Peyer's patch (tissue), 4 donors: ENCODE results near the gene ARHGAP18. TPM values are rescaled to one million over a fixed set of nuclear protein-coding genes. Genes with fewer than 3 reads are reported as not detected.

Source experiments
- DNase-seq, 3 donors: peaks; one replicate each; pipeline ENCODE4 v3.0.0-alpha.2; 2017 to 2019
- H3K27ac ChIP-seq, 4 donors: fragments of 200-600 bp; sonication (generic); one replicate each; pipeline ENCODE4 v1.5.1; 2016 to 2019
- H3K27me3 ChIP-seq, 2 donors: fragments of 200-600 bp; sonication (generic); one replicate each; pipeline ENCODE4 v1.5.1; 2019
- H3K36me3 ChIP-seq, 3 donors: fragments of 200-600 bp; sonication (generic); one replicate each; pipeline ENCODE4 v1.5.1; 2016 to 2019
- H3K4me1 ChIP-seq, 4 donors: fragments of 200-600 bp; sonication (generic); one replicate each; pipeline ENCODE4 v1.5.1; 2016 to 2019
- H3K4me3 ChIP-seq, 4 donors: fragments of 200-600 bp; sonication (generic); 1 replicate in 3 of 4; 2 replicates in 1 of 4; pipeline ENCODE4 v1.5.1; 2016 to 2019; ENCODE audit warnings: mild to moderate bottlenecking in 1 of 4
- H3K9me3 ChIP-seq, 4 donors: fragments of 200-600 bp; sonication (generic); one replicate each; pipeline ENCODE4 v1.5.1; 2016 to 2019; ENCODE audit warnings: mild to moderate bottlenecking in 1 of 4
- CTCF ChIP-seq, 6 experiments: fragments of 450-650 bp in 4 of 6; fragments of 200-600 bp in 2 of 6; sonication (generic) in 1 of 6; IDR thresholded peaks; one replicate each; pipeline ENCODE4 v1.5.1; 2017 to 2019; ENCODE audit warnings: antibody characterized with exemption in 6 of 6, mild to moderate bottlenecking in 3 of 6, moderate library complexity in 1 of 6
- POLR2A ChIP-seq, 2 donors: fragments of 450-650 bp; IDR thresholded peaks; one replicate each; pipeline ENCODE4 v1.5.1; 2017; ENCODE audit warnings: antibody characterized with exemption in 2 of 2, mild to moderate bottlenecking in 2 of 2, moderate library complexity in 2 of 2
- total RNA-seq, 4 donors: library from RNA; depleted of rRNA; stranded (reverse); fragments of >200 nt; gene quantifications; one replicate each; pipeline ENCODE4 v1.1.0, GENCODE V29; 2016

Gene ARHGAP18
- total RNA-seq, 4 donors from 2014 or later = 26.1 to 45.4 (median 33.5) TPM

GRCh38 chr6:129704708-129705107 is 5.3 kb downstream of the ARHGAP18 start:
- Histone ChIP-seq H3K36me3 (no peaks in the 10 kb centered on the region), H3K27me3 (no peaks in the 10 kb centered on the region), H3K4me3 (no peak overlapping the region), H3K4me1 (peaks cover 0 to 17% (median 0%) of the 10 kb centered on the region in 4 donors), H3K27ac (no peak overlapping the region), H3K9me3 (no peaks in the 10 kb centered on the region)
- DNase-seq = no peak
- TF ChIP-seq POLR2A (IDR thresholded peaks at IDR 0.05) = no peak
- TF ChIP-seq CTCF (IDR thresholded peaks at IDR 0.05) = no peak

- Histone ChIP-seq H3K4me3 (no peak overlapping the region), H3K27ac (no peak overlapping the region)
These were observed 8.1 kb downstream of the ARHGAP18 start for GRCh38 chr6:129701721-129702455.

GRCh38 chr6:129700666-129701065 is 9.3 kb downstream of the ARHGAP18 start:
- no peaks in the 10 kb centered on the region for H3K27me3 ChIP-seq
- H3K4me1 ChIP-seq = peaks cover 0 to 5% (median 0%) of the 10 kb centered on the region in 4 donors

More at GRCh38 chr6:129701721-129702455, 8.1 kb downstream of the ARHGAP18 start:
- DNase-seq = no peak
- no peaks in the 10 kb centered on the region for H3K9me3 ChIP-seq
- no peaks in the 10 kb centered on the region for H3K27me3 ChIP-seq
- no peaks in the 10 kb centered on the region for H3K36me3 ChIP-seq
- no peak for TF ChIP-seq POLR2A (IDR thresholded peaks at IDR 0.05)
- no peak for TF ChIP-seq CTCF (IDR thresholded peaks at IDR 0.05)
- no peaks in the 10 kb centered on the region for H3K4me1 ChIP-seq

GRCh38 chr6:129699659-129700058 is 10.3 kb downstream of the ARHGAP18 start:
- peaks cover 0 to 14% (median 0%) of the 10 kb centered on the region in 4 donors for H3K4me1 ChIP-seq
- TF ChIP-seq CTCF (IDR thresholded peaks at IDR 0.05) (no peak), POLR2A (IDR thresholded peaks at IDR 0.05) (no peak)
- no peak overlapping the region for H3K27ac ChIP-seq
- H3K4me3 ChIP-seq = no peak overlapping the region
- DNase-seq = no peak
- H3K9me3 ChIP-seq = no peaks in the 10 kb centered on the region
- H3K36me3 ChIP-seq = no peaks in the 10 kb centered on the region
- no peaks in the 10 kb centered on the region for H3K27me3 ChIP-seq

More at GRCh38 chr6:129700666-129701065, 9.3 kb downstream of the ARHGAP18 start:
- Histone ChIP-seq H3K9me3 (no peaks in the 10 kb centered on the region), H3K27ac (no peak overlapping the region), H3K4me3 (no peak overlapping the region), H3K36me3 (no peaks in the 10 kb centered on the region)
- no peak for DNase-seq
- TF ChIP-seq CTCF (IDR thresholded peaks at IDR 0.05) = no peak
- TF ChIP-seq POLR2A (IDR thresholded peaks at IDR 0.05) = no peak

- DNase-seq = no peak
- H3K4me1 ChIP-seq = peaks cover 0 to 19% (median 0%) of the 10 kb centered on the region in 4 donors
- no peak for TF ChIP-seq CTCF (IDR thresholded peaks at IDR 0.05)
- no peak for TF ChIP-seq POLR2A (IDR thresholded peaks at IDR 0.05)
- no peaks in the 10 kb centered on the region for H3K9me3 ChIP-seq
- no peak overlapping the region for H3K4me3 ChIP-seq
- H3K27me3 ChIP-seq = no peaks in the 10 kb centered on the region
- no peaks in the 10 kb centered on the region for H3K36me3 ChIP-seq
- no peak overlapping the region for H3K27ac ChIP-seq
These were observed 11.5 kb downstream of the ARHGAP18 start for GRCh38 chr6:129698430-129698829.
